ENCODE results near the gene PHYHD1.

Gene PHYHD1

GRCh38 chr9:128901822-128902221, 19.0 kb upstream of the PHYHD1 start:
- DNase-seq = no peak

- DNase-seq = no peak
Measured at GRCh38 chr9:128902351-128903078, 18.3 kb upstream of the PHYHD1 start.

- DNase-seq = no peak
Measured at GRCh38 chr9:128903079-128903461, 17.7 kb upstream of the PHYHD1 start.

GRCh38 chr9:128903871-128904620, 16.7 kb upstream of the PHYHD1 start:
- peak in 1 of 3 donors; percentile 25 for DNase-seq

GRCh38 chr9:128905964-128906363, 14.8 kb upstream of the PHYHD1 start:
- DNase-seq = no peak

DNA sequence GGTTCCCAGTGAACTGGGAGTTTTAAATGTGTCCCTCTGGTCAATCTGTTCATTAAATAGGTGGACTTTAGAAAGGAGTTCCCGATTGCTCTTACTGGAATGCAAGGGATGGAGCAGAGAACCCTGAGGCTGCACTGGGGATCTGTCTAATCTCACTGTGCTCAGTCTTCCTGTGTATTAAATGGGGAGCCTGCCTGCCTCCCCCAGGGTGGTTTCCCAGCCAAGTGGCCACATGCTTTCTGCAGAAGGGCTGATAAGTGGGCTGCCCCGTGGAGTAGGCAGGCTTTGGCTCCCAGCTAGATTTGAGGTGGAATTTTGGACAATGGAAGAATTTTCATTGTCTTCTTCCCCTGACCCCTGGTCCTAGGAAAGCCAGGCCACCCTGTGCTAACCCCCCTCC, 14.0 kb upstream of the PHYHD1 start:
- no peak for DNase-seq

DNA sequence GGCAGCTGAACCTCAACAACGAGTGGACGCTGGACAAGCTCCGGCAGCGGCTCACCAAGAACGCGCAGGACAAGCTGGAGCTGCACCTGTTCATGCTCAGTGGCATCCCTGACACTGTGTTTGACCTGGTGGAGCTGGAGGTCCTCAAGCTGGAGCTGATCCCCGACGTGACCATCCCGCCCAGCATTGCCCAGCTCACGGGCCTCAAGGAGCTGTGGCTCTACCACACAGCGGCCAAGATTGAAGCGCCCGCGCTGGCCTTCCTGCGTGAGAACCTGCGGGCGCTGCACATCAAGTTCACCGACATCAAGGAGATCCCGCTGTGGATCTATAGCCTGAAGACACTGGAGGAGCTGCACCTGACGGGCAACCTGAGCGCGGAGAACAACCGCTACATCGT, 12.4 kb upstream of the PHYHD1 start:
- DNase-seq = no peak

GRCh38 chr9:128909859-128910258, 10.9 kb upstream of the PHYHD1 start:
- no peak for DNase-seq

- DNase-seq = no peak
Measured at GRCh38 chr9:128910906-128911305, 9.9 kb upstream of the PHYHD1 start.

DNA sequence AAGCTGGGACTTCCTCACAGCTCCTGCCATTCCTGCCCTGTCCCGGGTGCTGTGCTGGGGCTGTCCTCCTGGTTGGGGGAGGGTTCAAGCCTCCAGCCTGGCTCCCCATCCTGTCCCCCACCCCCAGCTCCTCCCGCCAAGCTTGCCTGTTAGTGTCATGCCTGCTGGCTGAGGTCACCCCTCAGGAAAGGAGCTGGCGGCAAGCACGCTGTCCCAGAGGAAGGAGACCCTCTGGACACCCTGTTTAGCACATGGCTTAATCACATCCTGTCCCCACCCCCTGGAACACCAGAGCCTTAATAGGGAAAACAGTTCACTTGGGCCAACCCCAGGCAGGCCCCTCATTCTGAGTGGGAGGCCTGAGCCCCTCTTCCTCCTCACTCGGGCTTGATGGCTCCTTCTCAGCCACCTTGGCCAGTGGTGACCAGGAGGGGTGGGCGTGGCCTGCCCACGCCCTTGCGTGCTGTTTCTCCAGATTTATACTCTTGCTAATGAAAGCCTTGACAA, 9.2 kb upstream of the PHYHD1 start:
- peak in 1 of 3 donors; percentile 64 for DNase-seq

DNA sequence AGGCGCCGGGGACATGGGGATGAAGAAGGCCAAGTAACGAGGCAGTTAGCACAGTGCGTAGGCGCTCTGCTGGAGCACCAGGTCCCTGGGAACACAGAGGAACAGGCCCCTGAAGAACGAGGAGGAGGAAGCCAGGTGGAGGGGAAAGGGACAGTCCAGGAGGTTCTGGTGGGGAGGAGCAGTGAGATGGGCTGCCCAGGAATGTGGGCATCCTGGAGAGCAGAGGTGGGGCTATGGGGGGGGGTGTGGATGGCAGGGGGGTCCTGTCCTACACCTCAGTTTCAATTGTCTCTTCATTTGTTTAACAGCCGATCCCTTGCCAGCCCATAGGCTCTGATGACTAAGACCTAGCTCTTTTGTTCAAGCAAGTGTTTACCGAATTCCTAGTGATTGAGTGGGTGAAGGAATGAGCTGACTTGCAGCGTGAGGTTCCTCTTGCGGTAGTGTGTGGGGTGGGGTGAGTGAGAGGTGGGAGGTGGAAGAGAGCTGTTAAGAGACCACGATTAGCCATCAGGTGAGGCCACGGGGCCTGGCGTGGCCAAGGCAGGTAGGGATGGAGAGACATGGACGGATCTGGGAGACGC, 8.4 kb upstream of the PHYHD1 start:
- peak; percentile 60 to 63 (median 62) for DNase-seq

- no peak for DNase-seq
Measured at GRCh38 chr9:128913048-128913900, 7.5 kb upstream of the PHYHD1 start.

DNA sequence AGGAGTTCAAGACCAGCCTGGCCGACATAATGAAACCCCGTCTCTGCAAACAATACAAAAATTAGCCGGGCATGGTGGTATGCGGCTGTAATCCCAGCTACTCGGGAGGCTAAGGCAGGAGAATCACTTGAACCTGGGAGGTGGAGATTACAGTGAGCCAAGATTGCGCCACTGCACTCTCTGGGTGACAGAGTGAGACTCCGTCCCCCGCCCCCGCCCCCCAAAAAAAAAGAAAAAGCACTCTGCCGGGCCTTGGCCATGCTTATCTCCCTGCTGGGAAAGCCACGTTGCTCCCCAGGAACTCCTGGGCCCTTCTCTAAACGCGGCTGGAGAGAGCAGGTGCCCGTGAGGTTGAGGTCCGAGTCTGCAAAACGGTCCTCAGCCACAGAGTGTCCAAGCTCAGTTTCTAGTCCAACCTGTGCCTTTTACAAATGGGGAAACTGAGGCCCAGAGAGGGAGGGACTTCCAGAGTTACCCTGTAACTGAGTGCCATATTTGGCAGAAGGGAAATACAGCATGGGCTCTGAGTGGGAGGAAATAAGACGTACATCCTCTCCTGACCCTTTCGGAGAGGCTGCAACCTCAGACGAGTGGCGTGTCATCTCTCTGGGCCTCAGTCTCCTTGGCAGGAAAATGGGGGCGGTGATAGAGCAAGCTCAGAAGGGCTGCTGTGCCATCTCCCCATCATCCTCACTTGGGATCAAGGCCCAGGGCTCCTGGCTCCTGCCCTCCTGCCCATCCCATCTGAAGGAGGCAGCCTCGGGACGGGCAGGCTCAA, 6.6 kb upstream of the PHYHD1 start:
- DNase-seq = peak in 2 of 3 donors; percentile 27 to 32

GRCh38 chr9:128916204-128916603, 4.6 kb upstream of the PHYHD1 start:
- DNase-seq = no peak

- no peak for DNase-seq
Measured at GRCh38 chr9:128916745-128917144, 4.0 kb upstream of the PHYHD1 start.

DNA sequence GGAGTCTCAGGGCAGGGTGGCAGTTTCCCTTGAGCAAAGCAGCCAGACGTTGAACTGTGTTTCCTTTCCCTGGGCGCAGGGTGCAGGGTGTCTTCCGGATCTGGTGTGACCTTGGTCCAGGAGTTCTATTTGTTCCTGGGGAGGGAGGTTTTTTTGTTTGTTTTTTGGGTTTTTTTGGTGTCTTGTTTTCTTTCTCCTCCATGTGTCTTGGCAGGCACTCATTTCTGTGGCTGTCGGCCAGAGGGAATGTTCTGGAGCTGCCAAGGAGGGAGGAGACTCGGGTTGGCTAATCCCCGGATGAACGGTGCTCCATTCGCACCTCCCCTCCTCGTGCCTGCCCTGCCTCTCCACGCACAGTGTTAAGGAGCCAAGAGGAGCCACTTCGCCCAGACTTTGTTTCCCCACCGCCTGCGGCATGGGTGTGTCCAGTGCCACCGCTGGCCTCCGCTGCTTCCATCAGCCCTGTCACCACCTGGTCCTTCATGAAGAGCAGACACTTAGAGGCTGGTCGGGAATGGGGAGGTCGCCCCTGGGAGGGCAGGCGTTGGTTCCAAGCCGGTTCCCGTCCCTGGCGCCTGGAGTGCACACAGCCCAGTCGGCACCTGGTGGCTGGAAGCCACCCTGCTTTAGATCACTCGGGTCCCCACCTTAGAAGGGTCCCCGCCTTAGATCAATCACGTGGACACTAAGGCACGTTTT, 3.5 kb upstream of the PHYHD1 start:
- no peak for DNase-seq

- DNase-seq = no peak
Measured at GRCh38 chr9:128918921-128919320, 1.9 kb upstream of the PHYHD1 start.

- DNase-seq = peak in 2 of 3 donors; percentile 41 to 51
Measured at GRCh38 chr9:128919402-128920089, 1.2 kb upstream of the PHYHD1 start.

- peak in 1 of 3 donors; percentile 27 for DNase-seq
Measured at GRCh38 chr9:128921881-128922763, 1.3 kb downstream of the PHYHD1 start.

DNA sequence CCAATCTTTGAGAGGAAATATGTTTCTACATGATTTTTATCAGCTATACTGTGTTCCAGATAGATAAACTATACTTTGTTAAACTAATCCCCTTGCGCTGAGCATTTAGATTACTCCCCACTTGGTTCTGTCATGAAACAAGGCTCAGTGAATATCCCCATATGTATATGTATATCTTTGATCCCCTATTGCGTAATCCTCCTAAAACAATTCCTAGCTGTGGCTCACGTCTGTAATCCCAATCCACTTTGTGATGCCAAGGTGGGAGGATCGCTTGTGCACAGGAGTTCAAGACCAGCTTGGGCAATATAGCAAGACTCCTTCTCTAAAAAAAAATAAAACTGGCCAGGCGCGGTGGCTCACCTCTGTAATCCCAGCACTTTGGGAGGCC, 2.7 kb downstream of the PHYHD1 start:
- DNase-seq = no peak
